ENCODE measurements around the gene GIGYF1. TPM values are rescaled to one million over a fixed set of nuclear protein-coding genes. Genes with fewer than 3 reads are reported as not detected.
"Not testable (repeated sequence)": the region's sequence is repeated elsewhere in the genome, so short reads cannot be mapped to it uniquely, and the experiment has no call there.

The GIGYF1 gene
- total RNA-seq, 1 experiment from 2014 or later: 22.1 TPM

GRCh38 chr7:100662194-100662776 lies 31.8 kb downstream of the GIGYF1 start:
- in situ Hi-C loops (cut with HindIII; ENCODE audit: low pct_unique_long_range_greater_than_20kb, low sequenced_read_pairs); DNase-seq (ENCODE audit: low read depth, low spot score): not testable (repeated sequence)

GRCh38 chr7:100655908-100656674 lies 38.0 kb downstream of the GIGYF1 start, which contains the start of gene ACTL6B:
TSS of gene ACTL6B (minus strand) at chr7:100656448. CDS start at chr7:100656354, 94 bp downstream.
- peak; percentile 75 for DNase-seq (ENCODE audit: low read depth, low spot score)
- in situ Hi-C loops (cut with HindIII; ENCODE audit: low pct_unique_long_range_greater_than_20kb, low sequenced_read_pairs): no loop called here

- in situ Hi-C loops (cut with HindIII; ENCODE audit: low pct_unique_long_range_greater_than_20kb, low sequenced_read_pairs): no loop called here
Measured at GRCh38 chr7:100654908-100655831, 38.9 kb downstream of the GIGYF1 start.

GRCh38 chr7:100649826-100650565 lies 44.1 kb downstream of the GIGYF1 start:
- in situ Hi-C loops (cut with HindIII; ENCODE audit: low pct_unique_long_range_greater_than_20kb, low sequenced_read_pairs): no loop called here
- DNase-seq (ENCODE audit: low read depth, low spot score): no peak

More at GRCh38 chr7:100654908-100655831, 38.9 kb downstream of the GIGYF1 start:
- DNase-seq (ENCODE audit: low read depth, low spot score): no peak

GRCh38 chr7:100642534-100642907 lies 51.5 kb downstream of the GIGYF1 start:
- in situ Hi-C loops (cut with HindIII; ENCODE audit: low pct_unique_long_range_greater_than_20kb, low sequenced_read_pairs): no loop called here
- peak; percentile 48 for DNase-seq (ENCODE audit: low read depth, low spot score)

GRCh38 chr7:100641860-100642533 lies 52.1 kb downstream of the GIGYF1 start:
- in situ Hi-C loops (cut with HindIII; ENCODE audit: low pct_unique_long_range_greater_than_20kb, low sequenced_read_pairs): no loop called here
- DNase-seq (ENCODE audit: low read depth, low spot score): no peak

- in situ Hi-C loops (cut with HindIII; ENCODE audit: low pct_unique_long_range_greater_than_20kb, low sequenced_read_pairs): no loop called here
- no peak for DNase-seq (ENCODE audit: low read depth, low spot score)
Measured at GRCh38 chr7:100641463-100641859, 52.6 kb downstream of the GIGYF1 start, which contains the start of gene TFR2. TSS of gene TFR2 (minus strand) at chr7:100641552. CDS start at chr7:100641509, 43 bp downstream.

GRCh38 chr7:100640517-100641440 lies 53.3 kb downstream of the GIGYF1 start:
- in situ Hi-C loops (cut with HindIII; ENCODE audit: low pct_unique_long_range_greater_than_20kb, low sequenced_read_pairs): no loop called here

GRCh38 chr7:100639995-100640516 lies 54.0 kb downstream of the GIGYF1 start:
- DNase-seq (ENCODE audit: low read depth, low spot score): no peak
- in situ Hi-C loops (cut with HindIII; ENCODE audit: low pct_unique_long_range_greater_than_20kb, low sequenced_read_pairs): no loop called here

More at GRCh38 chr7:100640517-100641440, 53.3 kb downstream of the GIGYF1 start:
- no peak for DNase-seq (ENCODE audit: low read depth, low spot score)

- DNase-seq (ENCODE audit: low read depth, low spot score): peak; percentile 28
Measured at GRCh38 chr7:100632951-100633717, 60.9 kb downstream of the GIGYF1 start.

GRCh38 chr7:100630066-100630465 lies 64.0 kb downstream of the GIGYF1 start:
- in situ Hi-C loops (cut with HindIII; ENCODE audit: low pct_unique_long_range_greater_than_20kb, low sequenced_read_pairs): no loop called here
- DNase-seq (ENCODE audit: low read depth, low spot score): no peak

More at GRCh38 chr7:100632951-100633717, 60.9 kb downstream of the GIGYF1 start:
- in situ Hi-C loops (cut with HindIII; ENCODE audit: low pct_unique_long_range_greater_than_20kb, low sequenced_read_pairs): no loop called here
